ENCODE measurements around the gene CCL27.
A peak's percentile ranks its signal among the peaks of the same experiment; 100 is the strongest.

Gene CCL27

GRCh38 chr9:34664281-34665066 is 2.0 kb upstream of the CCL27 start:
- peak; percentile 39 for DNase-seq (ENCODE audit: low spot score)
- CTCF ChIA-PET, result interaction anchor here (0.6 to 1.5 kb wide), 3 partner anchors 17 to 229 kb away, joined by 3 read pairs; partner anchors contain the start of gene GALT
- TF ChIP-seq CTCF (conservative IDR thresholded peaks at IDR 0.05; ENCODE audit: low read depth), result no peak; the same call in 1 of the 2 replicates
- H3K27ac ChIP-seq, result peak overlapping the region; percentile 93
- POLR2A ChIA-PET (ENCODE audit: low non-redundant PET), result interaction anchor here (0.5 to 1.3 kb wide), 3 partner anchors 13 to 18 kb away, joined by 3 to 4 read pairs (median 4); partner anchors contain the start of genes GALT and IL11RA

GRCh38 chr9:34663303-34663605 is 797 bp upstream of the CCL27 start:
- ChIA-PET CTCF (interaction anchor here (0.7 to 1.6 kb wide), 3 partner anchors 17 to 39 kb away, joined by 3 to 5 read pairs (median 5); partner anchors contain the start of gene GALT), POLR2A (ENCODE audit: low non-redundant PET) (no interaction called here)
- peak overlapping the region; percentile 93 for H3K27ac ChIP-seq
- no peak for DNase-seq (ENCODE audit: low spot score)
- no peak for TF ChIP-seq CTCF (conservative IDR thresholded peaks at IDR 0.05; ENCODE audit: low read depth)

- CTCF ChIA-PET, result interaction anchor here (0.6 to 2.9 kb wide), 3 partner anchors 24 to 123 kb away, joined by 3 to 10 read pairs (median 4); no protein-coding TSS in a partner anchor
- peak; percentile 48 for DNase-seq (ENCODE audit: low spot score)
- TF ChIP-seq CTCF (conservative IDR thresholded peaks at IDR 0.05; ENCODE audit: low read depth), result no peak
- 0 out of 2 replicates have a peak overlapping the region, but pooled peaks have one; percentile 2 for H3K27ac ChIP-seq
- POLR2A ChIA-PET (ENCODE audit: low non-redundant PET), result no interaction called here
These were observed 2.7 kb downstream of the CCL27 start for GRCh38 chr9:34659592-34660253.

GRCh38 chr9:34658461-34658860 is 4.0 kb downstream of the CCL27 start:
- ChIA-PET POLR2A (ENCODE audit: low non-redundant PET) (no interaction called here), CTCF (no interaction called here)
- DNase-seq (ENCODE audit: low spot score), result no peak
- no peak overlapping the region for H3K27ac ChIP-seq
- TF ChIP-seq CTCF (conservative IDR thresholded peaks at IDR 0.05; ENCODE audit: low read depth), result no peak

GRCh38 chr9:34656992-34657391 is 5.5 kb downstream of the CCL27 start:
- TF ChIP-seq CTCF (conservative IDR thresholded peaks at IDR 0.05; ENCODE audit: low read depth), result no peak
- H3K27ac ChIP-seq, result no peak overlapping the region
- POLR2A ChIA-PET (ENCODE audit: low non-redundant PET), result no interaction called here
- no peak for DNase-seq (ENCODE audit: low spot score)
- CTCF ChIA-PET, result interaction anchor here (1.4 kb wide), 1 partner anchor 22 kb away, joined by 3 read pairs; no protein-coding TSS in a partner anchor

GRCh38 chr9:34655394-34655793 is 7.1 kb downstream of the CCL27 start:
- peak overlapping the region; percentile 87; the same call in 1 of the 2 replicates for H3K27ac ChIP-seq
- DNase-seq (ENCODE audit: low spot score), result no peak
- ChIA-PET CTCF (interaction anchor here (0.6 to 0.9 kb wide), 2 partner anchors 108 to 244 kb away, joined by 5 to 10 read pairs; no protein-coding TSS in a partner anchor), POLR2A (ENCODE audit: low non-redundant PET) (no interaction called here)
- TF ChIP-seq CTCF (conservative IDR thresholded peaks at IDR 0.05; ENCODE audit: low read depth), result no peak
